ENCODE data around the gene RPL15.

GRCh38 chr3:23923786-23924185, 6.9 kb downstream of the RPL15 start:
- no peak for TF ChIP-seq CTCF (IDR thresholded peaks at IDR 0.05)
- TF ChIP-seq ZFX (IDR thresholded peaks at IDR 0.05; ENCODE audit: borderline replicate concordance) = no peak
